Transverse colon (tissue), 4 donors: ENCODE results near the gene CCNG2. TPM values are rescaled to one million over a fixed set of nuclear protein-coding genes. Genes with fewer than 3 reads are reported as not detected.

ENCODE experiments used
- DNase-seq: peaks from one replicate; pipeline ENCODE4 v3.0.0-alpha.2; 2019
- H3K27ac ChIP-seq, 4 donors: fragments of 200-600 bp; sonication (generic); 2 replicates each; pipeline ENCODE4 v1.5.1; 2016 to 2018; ENCODE audit warnings: inconsistent platforms in 4 of 4
- H3K27me3 ChIP-seq: fragments of 200-600 bp; sonication (generic); 2 replicates; pipeline ENCODE4 v1.5.1; 2017; ENCODE audit warnings: inconsistent platforms
- H3K36me3 ChIP-seq, 4 donors: fragments of 200-600 bp; sonication (generic); 2 replicates each; pipeline ENCODE4 v1.5.1; 2017 to 2019; ENCODE audit warnings: inconsistent platforms in 4 of 4
- H3K4me1 ChIP-seq, 4 donors: fragments of 200-600 bp; sonication (generic); 2 replicates each; pipeline ENCODE4 v1.5.1; 2017 to 2020; ENCODE audit warnings: inconsistent platforms in 4 of 4
- H3K4me3 ChIP-seq, 4 donors: fragments of 200-600 bp; sonication (generic); 1 replicate in 1 of 4; 2 replicates in 3 of 4; pipeline versions ENCODE4 v1.5.1 to v1.6.1; 2017 to 2019; ENCODE audit warnings: inconsistent platforms in 4 of 4
- H3K9me3 ChIP-seq, 2 donors: fragments of 200-600 bp; sonication (generic); 2 replicates each; pipeline ENCODE4 v1.5.1; 2017 to 2019; ENCODE audit warnings: inconsistent platforms in 2 of 2
- EP300 ChIP-seq: sonication (generic); formaldehyde crosslinking; IDR thresholded peaks from one replicate; pipeline ENCODE4 v1.6.1; 2017; ENCODE audit warnings: antibody characterized with exemption, low read depth
- POLR2A ChIP-seq: fragments of 450-650 bp; IDR thresholded peaks from one replicate; pipeline ENCODE4 v1.6.1; 2016; ENCODE audit warnings: antibody characterized with exemption, mild to moderate bottlenecking, moderate library complexity
- POLR2AphosphoS5 ChIP-seq, 3 donors: sonication (generic); formaldehyde crosslinking; IDR thresholded peaks; one replicate each; pipeline ENCODE4 v1.6.1; 2016; ENCODE audit warnings: antibody characterized with exemption in 3 of 3
- WGBS, 2 donors: methylation state at CpG; one replicate each; pipeline ENCODE4 v1.1.5; 2018; ENCODE audit warnings: low coverage in 1 of 2; 5-methylcytosine and 5-hydroxymethylcytosine counted together
- in situ Hi-C, 4 donors: fragments of 200-750 bp; cut with MboI; loops; one replicate each; pipeline versions ENCODE4 v1.15.0 to v1.15.1; 2017; ENCODE audit warnings: low sequenced_read_pairs in 3 of 4, low pct_ligation_motif_present in 1 of 4, low pct_unique_long_range_greater_than_20kb in 1 of 4
- intact Hi-C: fragments of 100-400 bp; cut with DNase I; formaldehyde crosslinking; loops from one replicate; pipeline ENCODE4 v1.15.1; 2023; ENCODE audit warnings: low total_unique reads
- total RNA-seq, 4 donors: library from RNA; depleted of rRNA; stranded (reverse); fragments of >200 nt; gene quantifications; one replicate each; pipeline ENCODE4 v1.1.0, GENCODE V29; 2016
- TF ChIP-seq, protein P1 (sequence below), 5 experiments: fragments of 200-600 bp in 3 of 5; fragments of 450-650 bp in 2 of 5; sonication (generic) in 3 of 5; IDR thresholded peaks; 1 replicate in 2 of 5; 2 replicates in 3 of 5; pipeline ENCODE4 v1.5.1; 2016 to 2017; ENCODE audit warnings: antibody characterized with exemption in 5 of 5, inconsistent platforms in 3 of 5, mild to moderate bottlenecking in 2 of 5, moderate library complexity in 1 of 5

Gene CCNG2
- total RNA-seq, 4 donors from 2014 or later = 55.4 to 114 (median 79.4) TPM

DNA sequence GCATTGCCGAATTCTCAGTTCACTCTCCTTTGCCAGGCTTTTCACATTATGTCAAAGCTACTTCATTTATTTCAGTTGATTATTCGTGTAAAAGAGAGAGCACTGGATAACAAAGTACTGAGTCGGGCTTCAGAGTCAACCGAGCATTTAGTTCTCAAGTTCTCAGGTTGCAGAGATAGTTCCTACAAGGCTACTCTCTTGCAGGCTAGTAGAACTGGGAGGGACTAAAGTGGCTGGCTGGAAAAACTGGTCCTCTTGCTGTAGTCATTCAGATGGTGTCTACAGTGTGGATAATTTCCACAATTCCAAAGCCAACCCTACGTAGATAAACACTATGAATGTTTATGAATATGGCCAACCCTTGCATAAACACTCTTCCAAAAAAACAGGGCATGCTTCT, 4.6 kb upstream of the CCNG2 start:
- intact Hi-C loops (loop anchor here (10.0 kb wide), 1 partner anchor 198 kb away; no protein-coding TSS in a partner anchor), in situ Hi-C loops (no loop called here)
- WGBS, 2 donors = 63% methylated on average over 5 of the region's 5 CpGs
- TF ChIP-seq EP300 (no peak), POLR2AphosphoS5 (IDR thresholded peaks at IDR 0.05) (no peak), POLR2A (no peak)
- TF ChIP-seq, protein P1, sequence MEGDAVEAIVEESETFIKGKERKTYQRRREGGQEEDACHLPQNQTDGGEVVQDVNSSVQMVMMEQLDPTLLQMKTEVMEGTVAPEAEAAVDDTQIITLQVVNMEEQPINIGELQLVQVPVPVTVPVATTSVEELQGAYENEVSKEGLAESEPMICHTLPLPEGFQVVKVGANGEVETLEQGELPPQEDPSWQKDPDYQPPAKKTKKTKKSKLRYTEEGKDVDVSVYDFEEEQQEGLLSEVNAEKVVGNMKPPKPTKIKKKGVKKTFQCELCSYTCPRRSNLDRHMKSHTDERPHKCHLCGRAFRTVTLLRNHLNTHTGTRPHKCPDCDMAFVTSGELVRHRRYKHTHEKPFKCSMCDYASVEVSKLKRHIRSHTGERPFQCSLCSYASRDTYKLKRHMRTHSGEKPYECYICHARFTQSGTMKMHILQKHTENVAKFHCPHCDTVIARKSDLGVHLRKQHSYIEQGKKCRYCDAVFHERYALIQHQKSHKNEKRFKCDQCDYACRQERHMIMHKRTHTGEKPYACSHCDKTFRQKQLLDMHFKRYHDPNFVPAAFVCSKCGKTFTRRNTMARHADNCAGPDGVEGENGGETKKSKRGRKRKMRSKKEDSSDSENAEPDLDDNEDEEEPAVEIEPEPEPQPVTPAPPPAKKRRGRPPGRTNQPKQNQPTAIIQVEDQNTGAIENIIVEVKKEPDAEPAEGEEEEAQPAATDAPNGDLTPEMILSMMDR (IDR thresholded peaks at IDR 0.05) = no peak
- Histone ChIP-seq H3K4me3 (no peak overlapping the region), H3K9me3 (no peaks in the 10 kb centered on the region), H3K4me1 (peaks cover 8 to 16% (median 10%) of the 10 kb centered on the region in 4 donors), H3K36me3 (no peaks in the 10 kb centered on the region), H3K27me3 (no peaks in the 10 kb centered on the region), H3K27ac (no peak overlapping the region)
- DNase-seq = no peak

DNA sequence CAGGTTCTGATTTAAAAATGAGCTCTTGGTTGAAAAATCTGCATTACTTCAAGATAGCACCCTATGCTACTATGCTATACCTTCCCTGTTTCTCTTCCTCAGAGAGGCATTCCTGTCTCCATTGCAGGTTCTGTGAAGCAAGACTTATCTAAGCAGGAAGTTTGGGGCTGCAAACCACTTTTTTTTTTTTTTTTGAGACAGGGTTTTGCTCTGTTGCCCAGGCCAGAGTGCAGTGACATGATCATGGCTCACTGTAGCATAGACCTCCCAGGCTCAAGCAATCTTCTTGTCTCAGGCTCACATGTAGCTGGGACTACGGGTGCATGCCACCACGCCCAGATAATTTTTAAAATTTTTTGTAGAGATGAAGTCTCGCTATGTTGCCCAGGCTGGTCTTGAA, 4.0 kb upstream of the CCNG2 start:
- intact Hi-C loops = loop anchor here (10.0 kb wide), 1 partner anchor 198 kb away; no protein-coding TSS in a partner anchor
- H3K4me1 ChIP-seq = peaks cover 8 to 14% (median 10%) of the 10 kb centered on the region in 4 donors
- H3K27ac ChIP-seq = no peak overlapping the region
- no peaks in the 10 kb centered on the region for H3K27me3 ChIP-seq
- H3K4me3 ChIP-seq = no peak overlapping the region
- TF ChIP-seq POLR2A (no peak), EP300 (no peak), POLR2AphosphoS5 (IDR thresholded peaks at IDR 0.05) (no peak)
- TF ChIP-seq, protein P1 (IDR thresholded peaks at IDR 0.05) = no peak
- 67% methylated on average over 3 of the region's 3 CpGs; no CpG with 5 or more reads in 1 of the 2 donors for WGBS, 2 donors
- H3K9me3 ChIP-seq = no peaks in the 10 kb centered on the region
- H3K36me3 ChIP-seq = no peaks in the 10 kb centered on the region
- no peak for DNase-seq
- in situ Hi-C loops = no loop called here

DNA sequence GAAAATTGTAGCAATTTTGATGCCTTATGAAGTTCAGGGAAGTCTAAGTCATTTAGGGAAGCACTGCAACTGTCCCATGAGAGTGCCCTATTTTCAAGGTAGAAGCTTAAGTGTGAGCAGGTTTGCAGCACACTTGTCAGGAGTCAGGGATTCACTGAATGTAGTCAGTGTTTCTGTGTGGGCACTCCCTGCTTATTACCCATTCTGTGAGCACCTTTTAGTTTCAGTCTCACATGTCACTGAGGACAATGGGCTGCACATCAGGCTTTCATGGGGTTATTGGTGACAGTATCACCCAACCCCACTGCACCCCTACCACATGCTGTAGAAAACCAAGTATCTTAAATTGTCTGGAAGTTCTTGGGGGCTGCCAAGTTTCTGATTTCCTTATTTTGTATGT, 2.9 kb upstream of the CCNG2 start:
- Histone ChIP-seq H3K36me3 (no peaks in the 10 kb centered on the region), H3K4me1 (peaks cover 8 to 22% (median 18%) of the 10 kb centered on the region in 4 donors), H3K9me3 (no peaks in the 10 kb centered on the region), H3K27me3 (no peaks in the 10 kb centered on the region), H3K4me3 (no peak overlapping the region), H3K27ac (no peak overlapping the region)
- TF ChIP-seq, protein P1 (IDR thresholded peaks at IDR 0.05) = no peak
- TF ChIP-seq EP300 = no peak
- no peak for TF ChIP-seq POLR2AphosphoS5 (IDR thresholded peaks at IDR 0.05)
- no peak for TF ChIP-seq POLR2A
- in situ Hi-C loops = no loop called here
- DNase-seq = no peak
- intact Hi-C loops = loop anchor here (10.0 kb wide), 1 partner anchor 199 kb away; no protein-coding TSS in a partner anchor

DNA sequence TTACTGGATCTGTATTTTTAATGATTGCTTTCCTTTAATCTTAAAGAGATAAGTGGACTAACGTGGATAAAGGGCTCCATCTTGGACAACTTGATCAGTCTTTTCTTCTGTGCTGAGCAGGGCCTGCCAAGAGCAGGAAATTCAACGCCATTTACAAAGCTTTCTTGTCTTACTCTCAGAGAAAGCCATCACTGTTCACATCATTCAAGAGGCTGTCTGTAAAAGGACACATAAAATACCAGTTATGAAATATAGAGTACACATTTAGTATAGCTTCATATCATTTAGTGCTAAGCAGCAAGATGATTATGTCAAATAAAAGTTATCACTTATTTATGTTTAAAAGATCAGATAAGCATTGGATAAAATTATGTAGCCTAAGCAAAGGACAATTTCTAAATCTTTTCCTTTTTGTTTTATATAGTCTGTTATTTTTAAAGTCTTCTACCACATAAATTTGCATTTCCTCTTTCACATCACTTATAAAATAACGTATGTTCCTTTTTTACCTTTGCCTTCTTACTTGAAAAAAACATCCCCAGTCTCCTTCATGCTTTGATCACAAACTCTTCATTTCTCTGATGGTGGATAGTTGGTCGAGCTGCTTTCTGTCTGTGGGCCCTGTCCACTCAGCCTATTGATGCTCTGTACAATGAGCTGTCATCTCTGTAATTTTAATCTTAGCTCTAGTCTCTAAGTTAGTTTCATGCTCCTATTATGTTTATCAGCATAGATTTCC, 2.1 kb upstream of the CCNG2 start:
- WGBS, 2 donors = 58 to 62% methylated on average over 4 of the region's 4 CpGs
- no peak for DNase-seq
- no peaks in the 10 kb centered on the region for H3K9me3 ChIP-seq
- peaks cover 8 to 31% (median 20%) of the 10 kb centered on the region in 4 donors for H3K4me1 ChIP-seq
- H3K36me3 ChIP-seq = peaks cover 0 to 2% (median 0%) of the 10 kb centered on the region in 4 donors
- H3K27ac ChIP-seq = peak overlapping the region in 2 of 4 donors; percentile 6 to 94
- H3K27me3 ChIP-seq = no peaks in the 10 kb centered on the region
- no peak overlapping the region for H3K4me3 ChIP-seq
- in situ Hi-C loops = no loop called here
- intact Hi-C loops = loop anchor here (10.0 kb wide), 1 partner anchor 200 kb away; no protein-coding TSS in a partner anchor
- TF ChIP-seq, protein P1 (IDR thresholded peaks at IDR 0.05) = no peak
- no peak for TF ChIP-seq EP300
- TF ChIP-seq POLR2A = no peak
- TF ChIP-seq POLR2AphosphoS5 (IDR thresholded peaks at IDR 0.05) = no peak
